GM21381 (cell line): Measurements from ENCODE around the gene DOP1A.
A peak's percentile ranks its signal among the peaks of the same experiment; 100 is the strongest.
"Not testable (repeated sequence)": the region's sequence is repeated elsewhere in the genome, so short reads cannot be mapped to it uniquely, and the experiment has no call there.

Experiments
- ATAC-seq: cut with Tn5 transposase; IDR thresholded peaks from one replicate; pipeline ENCODE4 v1.9.1; 2021; ENCODE audit warnings: mild to moderate bottlenecking, moderate library complexity; ENCODE audit not compliant: unreplicated experiment

The DOP1A gene

GRCh38 chr6:83152913-83153312, 85.4 kb downstream of the DOP1A start:
- ATAC-seq: no peak

- ATAC-seq: no peak
These were observed 86.5 kb downstream of the DOP1A start for GRCh38 chr6:83153883-83154521.

- no peak for ATAC-seq
These were observed 88.3 kb downstream of the DOP1A start for GRCh38 chr6:83155794-83156193.

GRCh38 chr6:83160167-83160566, 92.7 kb downstream of the DOP1A start:
- no peak for ATAC-seq

GRCh38 chr6:83167726-83168278, 100.3 kb downstream of the DOP1A start:
- ATAC-seq: no peak

GRCh38 chr6:83168556-83168955, 101.1 kb downstream of the DOP1A start:
- ATAC-seq: no peak

GRCh38 chr6:83169106-83169505, 101.6 kb downstream of the DOP1A start:
- no peak for ATAC-seq

- ATAC-seq: no peak
These were observed 102.0 kb downstream of the DOP1A start for GRCh38 chr6:83169511-83169910.

- no peak for ATAC-seq
These were observed 108.8 kb downstream of the DOP1A start for GRCh38 chr6:83176246-83176645.

- no peak for ATAC-seq
These were observed 113.0 kb downstream of the DOP1A start for GRCh38 chr6:83180426-83180950.

- ATAC-seq: no peak
These were observed 114.6 kb downstream of the DOP1A start for GRCh38 chr6:83182114-83182513.

GRCh38 chr6:83183082-83183828, 115.8 kb downstream of the DOP1A start:
- ATAC-seq: no peak

GRCh38 chr6:83185096-83185495, 117.6 kb downstream of the DOP1A start:
- ATAC-seq: no peak

- no peak for ATAC-seq
These were observed 121.0 kb downstream of the DOP1A start for GRCh38 chr6:83188501-83188900.

- ATAC-seq: no peak
These were observed 123.2 kb downstream of the DOP1A start for GRCh38 chr6:83190626-83191025.

GRCh38 chr6:83191974-83192373, 124.5 kb downstream of the DOP1A start:
- ATAC-seq: not testable (repeated sequence)

- ATAC-seq: no peak
These were observed 125.0 kb downstream of the DOP1A start for GRCh38 chr6:83192456-83192855.

GRCh38 chr6:83192871-83193746, 125.6 kb downstream of the DOP1A start, which contains the start of the genes PGM3 and RWDD2A:
PGM3 (minus strand) TSS chr6:83193265; CDS start chr6:83191012, 2,253 bp downstream.
RWDD2A (plus strand) TSS chr6:83193357; CDS start chr6:83194452, 1,095 bp downstream.
- ATAC-seq: peak; percentile 96

GRCh38 chr6:83193747-83194566, 126.5 kb downstream of the DOP1A start:
- peak; percentile 25 for ATAC-seq
